Measurements from ENCODE around the gene ITGAX. TPM values are rescaled to one million over a fixed set of nuclear protein-coding genes. Genes with fewer than 3 reads are reported as not detected.

Gene ITGAX
- total and polyA plus RNA-seq, 2 experiments from 2014 or later, result not detected

- H4K20me1 ChIP-seq (replicated peaks; ENCODE audit: insufficient read depth), result no peaks in the 10 kb centered on the region
- no peak overlapping the region for H3K4me3 ChIP-seq
Measured at GRCh38 chr16:31351942-31352325, 3.0 kb upstream of the ITGAX start.

GRCh38 chr16:31352376-31353115 lies 2.4 kb upstream of the ITGAX start:
- Histone ChIP-seq H3K4me3 (no peak overlapping the region), H3K4me2 (no peak overlapping the region), H3F3A (replicated peaks; ENCODE audit: low read depth) (no peaks in the 10 kb centered on the region), H4K20me1 (replicated peaks; ENCODE audit: insufficient read depth) (no peaks in the 10 kb centered on the region), H3K27me3 (ENCODE audit: insufficient read depth) (no peaks in the 10 kb centered on the region), H3K27ac (ENCODE audit: low read depth) (no peak overlapping the region), H3K36me3 (ENCODE audit: insufficient read depth) (no peaks in the 10 kb centered on the region), H3K9me2 (ENCODE audit: insufficient read depth) (no peaks in the 10 kb centered on the region), H3K79me2 (replicated peaks; ENCODE audit: insufficient read depth) (no peaks in the 10 kb centered on the region), H3K4me1 (ENCODE audit: insufficient read depth) (no peaks in the 10 kb centered on the region), H2AFZ (no peak overlapping the region)
- no peaks in the 10 kb centered on the region; the same call in 2 of the 3 replicates for H3K36me3 Mint-ChIP-seq (ENCODE audit: low read depth)
- no peak overlapping the region for H3K4me3 Mint-ChIP-seq
- peaks cover 14% of the 10 kb centered on the region for H3K27me3 Mint-ChIP-seq (ENCODE audit: insufficient read depth, low read depth, poor library complexity)
- TF ChIP-seq EZH2phosphoT487 (IDR thresholded peaks at IDR 0.05; ENCODE audit: unreplicated experiment) (no peak), ZNF114 (CRISPR knock-in tag; IDR thresholded peaks at IDR 0.05) (no peak), REST (IDR thresholded peaks at IDR 0.05; ENCODE audit: unreplicated experiment) (no peak), EZH2 (IDR thresholded peaks at IDR 0.05; ENCODE audit: low read depth, unreplicated experiment) (no peak), CREB1 (CRISPR knock-in tag; IDR thresholded peaks at IDR 0.05; ENCODE audit: low read depth) (no peak), ETS1 (IDR thresholded peaks at IDR 0.05) (no peak), CTCF (conservative IDR thresholded peaks at IDR 0.05; ENCODE audit: low read depth in 2 of 2) (no peak), POLR2AphosphoS5 (IDR thresholded peaks at IDR 0.05; ENCODE audit: low read depth) (no peak), STAT1 (IDR thresholded peaks at IDR 0.05; ENCODE audit: unreplicated experiment) (no peak), NANOG (IDR thresholded peaks at IDR 0.05; ENCODE audit: borderline replicate concordance) (no peak)
- peaks cover 2% of the 10 kb centered on the region; the same call in 2 of the 3 replicates for H3K4me1 Mint-ChIP-seq
- ATAC-seq (no peak), DNase-seq (ENCODE audit: low spot score) (no peak)
- no peak overlapping the region for H3K27ac Mint-ChIP-seq
- H3K9me3 Mint-ChIP-seq, result peaks cover 2% of the 10 kb centered on the region; the same call in 1 of the 3 replicates

More at GRCh38 chr16:31351942-31352325, 3.0 kb upstream of the ITGAX start:
- DNase-seq (ENCODE audit: low spot score) (no peak), ATAC-seq (no peak)
- Histone ChIP-seq H3K27me3 (ENCODE audit: insufficient read depth) (no peaks in the 10 kb centered on the region), H3K9me2 (ENCODE audit: insufficient read depth) (no peaks in the 10 kb centered on the region), H3K79me2 (replicated peaks; ENCODE audit: insufficient read depth) (no peaks in the 10 kb centered on the region), H3K36me3 (ENCODE audit: insufficient read depth) (no peaks in the 10 kb centered on the region), H3K27ac (ENCODE audit: low read depth) (no peak overlapping the region), H3F3A (replicated peaks; ENCODE audit: low read depth) (no peaks in the 10 kb centered on the region), H3K4me2 (no peak overlapping the region), H3K4me1 (ENCODE audit: insufficient read depth) (no peaks in the 10 kb centered on the region), H2AFZ (no peak overlapping the region)
- Mint-ChIP-seq H3K4me1 (peaks cover 2% of the 10 kb centered on the region; the same call in 2 of the 3 replicates), H3K27me3 (ENCODE audit: insufficient read depth, low read depth, poor library complexity) (peaks cover 11% of the 10 kb centered on the region), H3K4me3 (no peak overlapping the region), H3K27ac (no peak overlapping the region), H3K36me3 (ENCODE audit: low read depth) (no peaks in the 10 kb centered on the region; the same call in 2 of the 3 replicates), H3K9me3 (peaks cover 2% of the 10 kb centered on the region; the same call in 1 of the 3 replicates)
- TF ChIP-seq ZNF331 (CRISPR knock-in tag; IDR thresholded peaks at IDR 0.05; ENCODE audit: low read depth), result no peak

Data from GM23338 (cell line).